SK-N-SH treated with all-trans-retinoic acid at 6 μM for 48 hours (cell line): Measurements from ENCODE around the gene PCBP3.

Source experiments
- ARNTL ChIP-seq: fragments of 450-650 bp; formaldehyde crosslinking; IDR thresholded peaks from 2 replicates; pipeline ENCODE4 v1.5.0; 2020; ENCODE audit warnings: low read depth, mild to moderate bottlenecking, moderate library complexity, borderline replicate concordance
- BACH2 ChIP-seq: fragments of 250-450 bp; sonication (Bioruptor Pico); IDR thresholded peaks from 2 replicates; pipeline ENCODE4 v1.9.0; 2021; ENCODE audit warnings: mild to moderate bottlenecking, borderline replicate concordance
- CREB5 ChIP-seq: fragments of 250-450 bp; sonication (Bioruptor Pico); IDR thresholded peaks from 2 replicates; pipeline ENCODE4 v1.5.1; 2020; ENCODE audit warnings: low read depth, mild to moderate bottlenecking, moderate library complexity
- GLIS3 ChIP-seq: fragments of 250-450 bp; sonication (Bioruptor Pico); IDR thresholded peaks from 2 replicates; pipeline ENCODE4 v1.5.0; 2020; ENCODE audit warnings: mild to moderate bottlenecking, moderate library complexity
- PATZ1 ChIP-seq: fragments of 250-450 bp; sonication (Bioruptor Pico); IDR thresholded peaks from 2 replicates; pipeline ENCODE4 v1.8.0; 2020; ENCODE audit warnings: mild to moderate bottlenecking, moderate library complexity, borderline replicate concordance
- PPARA ChIP-seq: fragments of 250-450 bp; sonication (Bioruptor Pico); IDR thresholded peaks from 2 replicates; pipeline ENCODE4 v1.5.0; 2020; ENCODE audit warnings: mild to moderate bottlenecking, borderline replicate concordance
- RARB ChIP-seq: fragments of 250-450 bp; sonication (Bioruptor Pico); IDR thresholded peaks from 2 replicates; pipeline ENCODE4 v1.8.0; 2021; ENCODE audit warnings: mild to moderate bottlenecking, moderate library complexity
- SNAI2 ChIP-seq: fragments of 250-450 bp; sonication (Bioruptor Pico); IDR thresholded peaks from 2 replicates; pipeline ENCODE4 v1.5.0; 2020; ENCODE audit warnings: mild to moderate bottlenecking, moderate library complexity
- TOX ChIP-seq: fragments of 250-450 bp; sonication (Bioruptor Pico); IDR thresholded peaks from 2 replicates; pipeline ENCODE4 v1.8.0; 2021; ENCODE audit warnings: mild to moderate bottlenecking, moderate library complexity, borderline replicate concordance
- TSHZ2 ChIP-seq: fragments of 250-450 bp; sonication (Bioruptor Pico); IDR thresholded peaks from 2 replicates; pipeline ENCODE4 v1.5.0; 2020; ENCODE audit warnings: mild to moderate bottlenecking, moderate library complexity
- ZFP30 ChIP-seq: fragments of 450-650 bp; formaldehyde crosslinking; IDR thresholded peaks from 2 replicates; pipeline ENCODE4 v1.5.0; 2022; ENCODE audit warnings: mild to moderate bottlenecking, moderate library complexity
- ZNF565 ChIP-seq: fragments of 450-650 bp; formaldehyde crosslinking; conservative IDR thresholded peaks from 2 replicates; pipeline ENCODE4 v1.5.0; 2020; ENCODE audit warnings: low read depth, mild to moderate bottlenecking, moderate library complexity

GRCh38 chr21:45715441-45715840 is 71.9 kb downstream of the PCBP3 start:
- TF ChIP-seq PATZ1 (CRISPR knock-in tag) (no peak), CREB5 (no peak), ZFP30 (CRISPR knock-in tag) (no peak), GLIS3 (CRISPR knock-in tag) (no peak), RARB (no peak), BACH2 (CRISPR knock-in tag) (no peak), ZNF565 (CRISPR knock-in tag) (no peak), PPARA (CRISPR knock-in tag) (no peak), TSHZ2 (CRISPR knock-in tag) (no peak), TOX (CRISPR knock-in tag) (no peak), ARNTL (CRISPR knock-in tag) (no peak), SNAI2 (no peak)
